ENCODE data around the gene EXD3. TPM values are rescaled to one million over a fixed set of nuclear protein-coding genes. Genes with fewer than 3 reads are reported as not detected.

The EXD3 gene
- total and polyA plus RNA-seq, 2 of the 4 experiments (the other 2 are of a cell fraction), result 1.1 to 7.4 TPM

GRCh38 chr9:137276473-137277328 lies 146.3 kb downstream of the EXD3 start:
- Histone ChIP-seq H3K9me1 (ENCODE audit: insufficient read depth, low read length) (no peaks in the 10 kb centered on the region), H3K4ac (ENCODE audit: low read depth, low read length) (peak overlapping the region; percentile 82), H3K4me3 (ENCODE audit: insufficient read depth, low read depth, low read length) (no peak overlapping the region; the same call in 1 of the 2 replicates), H3K27me3 (ENCODE audit: control insufficient read depth, insufficient read depth, low read length) (no peaks in the 10 kb centered on the region), H2BK20ac (ENCODE audit: low read depth, low read length) (no peak overlapping the region; the same call in 1 of the 2 replicates), H3K9ac (ENCODE audit: low read depth, low read length) (peak overlapping the region; percentile 39; the same call in 1 of the 2 replicates), H3K79me1 (ENCODE audit: low read depth in 1 of 2, low read length in 2 of 2) (peaks cover 3 to 65% of the 10 kb centered on the region in 2 experiments), H3K9me3 (ENCODE audit: control insufficient read depth, insufficient read depth, low read length) (no peaks in the 10 kb centered on the region), H2BK120ac (ENCODE audit: low read depth, low read length) (peak overlapping the region; percentile 66; the same call in 1 of the 2 replicates), H3K27ac (ENCODE audit: insufficient read depth, low read length) (peak overlapping the region; percentile 78), H4K5ac (ENCODE audit: low read depth, low read length) (peak overlapping the region; percentile 25; the same call in 1 of the 2 replicates), H3K23ac (ENCODE audit: low read depth, low read length) (0 out of 2 replicates have a peak overlapping the region, but pooled peaks have one; percentile 10), H4K8ac (ENCODE audit: low read depth in 2 of 2, low read length in 2 of 2) (peak overlapping the region; percentile 60 to 86; a peak in 3 of 4 replicates), H3K36me3 (ENCODE audit: control insufficient read depth, insufficient read depth, low read length) (peaks cover 37% of the 10 kb centered on the region), H3K56ac (ENCODE audit: extremely low read depth, insufficient read depth, low read length) (no peak overlapping the region), H2AK5ac (ENCODE audit: low read depth, low read length) (peak overlapping the region; percentile 91), H4K91ac (ENCODE audit: insufficient read depth, low read depth, low read length) (peak overlapping the region; percentile 73), H3K18ac (ENCODE audit: low read depth, low read length) (no peak overlapping the region; the same call in 1 of the 2 replicates), H2BK5ac (ENCODE audit: low read depth, low read length, poor library complexity, severe bottlenecking) (peak overlapping the region; percentile 71), H2BK15ac (ENCODE audit: low read depth, low read length) (0 out of 3 replicates have a peak overlapping the region, but pooled peaks have one; percentile 40), H3K14ac (replicated peaks; ENCODE audit: low read depth, low read length) (no peak overlapping the region; the same call in 1 of the 2 replicates), H3K4me2 (ENCODE audit: low read depth, low read length) (peak overlapping the region; percentile 76), H2AFZ (replicated peaks; ENCODE audit: low read length, poor library complexity) (peak overlapping the region; percentile 88), H2AK9ac (replicated peaks; ENCODE audit: low read depth, low read length, poor library complexity) (peak overlapping the region; percentile 99), H4K20me1 (ENCODE audit: insufficient read depth, low read length) (peaks cover 32% of the 10 kb centered on the region), H3K4me1 (ENCODE audit: control insufficient read depth, insufficient read depth, low read length) (peaks cover 21% of the 10 kb centered on the region)
- peak; percentile 43 for ATAC-seq (ENCODE audit: low read depth)
- intact Hi-C loops (cut with micrococcal nuclease), result no loop called here
- 48% methylated on average over 8 of the region's 30 CpGs; no CpG with 5 or more reads in 1 of the 2 experiments for WGBS, 2 experiments (ENCODE audit: extremely low coverage in 2 of 2, insufficient read length in 1 of 2)
- dilution Hi-C loops (cut with HindIII; ENCODE audit: low sequenced_read_pairs, unreplicated experiment), result no loop called here
- CTCF ChIA-PET, result no interaction called here
- peak; percentile 38 for DNase-seq
- TF ChIP-seq USF2 (IDR thresholded peaks at IDR 0.05; ENCODE audit: low read depth, low read length), result 0 out of 2 replicates have a peak, but pooled peaks have one; percentile 18
- no peak for TF ChIP-seq RCOR1 (IDR thresholded peaks at IDR 0.05; ENCODE audit: insufficient replicate concordance, low read length)
- TF ChIP-seq MAFK (IDR thresholded peaks at IDR 0.05; ENCODE audit: low read depth, low read length), result no peak
- no peak for TF ChIP-seq FOS (IDR thresholded peaks at IDR 0.05; ENCODE audit: low read depth, low read length)
- TF ChIP-seq MXI1 (IDR thresholded peaks at IDR 0.05; ENCODE audit: borderline replicate concordance, low read depth, low read length), result peak; percentile 32; the same call in 1 of the 2 replicates
- no peak for TF ChIP-seq POLR2A (IDR thresholded peaks at IDR 0.05; ENCODE audit: low read depth, low read length)
- 0 out of 2 replicates have a peak, but pooled peaks have one; percentile 9 for TF ChIP-seq BHLHE40 (IDR thresholded peaks at IDR 0.05; ENCODE audit: low read depth, low read length)
- TF ChIP-seq, protein P1, sequence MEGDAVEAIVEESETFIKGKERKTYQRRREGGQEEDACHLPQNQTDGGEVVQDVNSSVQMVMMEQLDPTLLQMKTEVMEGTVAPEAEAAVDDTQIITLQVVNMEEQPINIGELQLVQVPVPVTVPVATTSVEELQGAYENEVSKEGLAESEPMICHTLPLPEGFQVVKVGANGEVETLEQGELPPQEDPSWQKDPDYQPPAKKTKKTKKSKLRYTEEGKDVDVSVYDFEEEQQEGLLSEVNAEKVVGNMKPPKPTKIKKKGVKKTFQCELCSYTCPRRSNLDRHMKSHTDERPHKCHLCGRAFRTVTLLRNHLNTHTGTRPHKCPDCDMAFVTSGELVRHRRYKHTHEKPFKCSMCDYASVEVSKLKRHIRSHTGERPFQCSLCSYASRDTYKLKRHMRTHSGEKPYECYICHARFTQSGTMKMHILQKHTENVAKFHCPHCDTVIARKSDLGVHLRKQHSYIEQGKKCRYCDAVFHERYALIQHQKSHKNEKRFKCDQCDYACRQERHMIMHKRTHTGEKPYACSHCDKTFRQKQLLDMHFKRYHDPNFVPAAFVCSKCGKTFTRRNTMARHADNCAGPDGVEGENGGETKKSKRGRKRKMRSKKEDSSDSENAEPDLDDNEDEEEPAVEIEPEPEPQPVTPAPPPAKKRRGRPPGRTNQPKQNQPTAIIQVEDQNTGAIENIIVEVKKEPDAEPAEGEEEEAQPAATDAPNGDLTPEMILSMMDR (conservative IDR thresholded peaks at IDR 0.05; ENCODE audit: low read depth, low read length), result no peak
- TF ChIP-seq SMC3 (IDR thresholded peaks at IDR 0.05; ENCODE audit: low read depth, low read length), result no peak
- BruUV-seq (replicated peaks), result no TSS peak
- in situ Hi-C loops (cut with MboI; ENCODE audit: low sequenced_read_pairs), result no loop called here
- POLR2A ChIA-PET (ENCODE audit: unreplicated experiment), result interaction anchor here (0.5 kb wide), 1 partner anchor 10 kb away, joined by 5 read pairs; no protein-coding TSS in a partner anchor

All from IMR-90 (cell line).